Effector memory CD8-positive, alpha-beta T cell (primary cell): ENCODE results near the gene ISX.
"Not testable (repeated sequence)": the region's sequence is repeated elsewhere in the genome, so short reads cannot be mapped to it uniquely, and the experiment has no call there.

ENCODE experiments used
- ATAC-seq: fragments of 150-1000 bp; cut with Tn5 transposase; replicated peaks from 2 replicates; pipeline ENCODE4 v1.10.0; 2021; ENCODE audit warnings: mild to moderate bottlenecking, moderate library complexity
- DNase-seq, 3 experiments: peaks; one replicate each; pipeline ENCODE4 v3.0.0; 2021
- H3K27ac Mint-ChIP-seq, 2 donors: one replicate each; pipeline ENCODE4 v1.8.0; 2022; ENCODE audit warnings: mild to moderate bottlenecking in 2 of 2, mixed read lengths in 2 of 2, moderate library complexity in 2 of 2
- H3K27me3 Mint-ChIP-seq, 2 donors: one replicate each; pipeline ENCODE4 v1.8.0; 2022; ENCODE audit warnings: mixed read lengths in 2 of 2
- H3K36me3 Mint-ChIP-seq: one replicate; pipeline ENCODE4 v1.8.0; 2022; ENCODE audit warnings: mild to moderate bottlenecking, moderate library complexity, mixed read lengths; ENCODE audit not compliant: insufficient read depth
- H3K4me1 Mint-ChIP-seq, 2 donors: one replicate each; pipeline ENCODE4 v1.8.0; 2022; ENCODE audit warnings: low read depth in 2 of 2, mixed read lengths in 2 of 2
- H3K4me3 Mint-ChIP-seq, 2 donors: one replicate each; pipeline ENCODE4 v1.8.0; 2022; ENCODE audit warnings: mild to moderate bottlenecking in 2 of 2, mixed read lengths in 2 of 2, moderate library complexity in 2 of 2
- H3K9me3 Mint-ChIP-seq, 2 donors: one replicate each; pipeline ENCODE4 v1.8.0; 2022; ENCODE audit warnings: mixed read lengths in 2 of 2
- total RNA-seq, 9 experiments: gene quantifications; one replicate each; lab custom pipeline; 2026; lab: John Stamatoyannopoulos, UW

Gene ISX
- total RNA-seq = 0 reads per million in 9 experiments

DNA sequence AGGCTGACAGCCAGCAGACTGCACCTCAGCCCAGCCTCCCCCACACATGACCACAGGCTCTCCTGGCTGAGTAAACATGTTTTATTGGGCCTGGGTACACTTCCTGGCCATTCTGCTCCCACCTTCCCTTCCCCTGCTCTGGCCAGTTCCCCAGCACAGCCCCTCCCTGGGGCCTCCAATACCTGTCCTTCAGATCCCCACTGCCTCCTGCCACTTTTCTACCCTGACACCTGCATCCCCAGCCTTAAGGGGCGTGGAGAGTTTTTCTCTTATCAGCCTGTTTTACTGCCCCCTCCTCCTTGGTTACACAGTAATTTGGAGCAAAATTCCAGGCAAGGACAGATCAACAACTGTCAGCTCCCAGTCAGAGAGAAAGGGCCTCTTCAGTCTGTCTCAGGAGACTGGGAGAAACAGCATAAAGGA, at the start of gene ISX:
TSS of gene ISX (plus strand) at position 363 of the 423 bp plus-strand sequence. CDS start 930 bp downstream, outside the sequence.
- H3K4me3 Mint-ChIP-seq = no peak within 1 kb of the TSS
- H3K9me3 Mint-ChIP-seq = no peaks in the 10 kb centered on the region
- no peak for DNase-seq
- H3K27ac Mint-ChIP-seq = no peak within 1 kb of the TSS
- ATAC-seq = no peak
- H3K4me1 Mint-ChIP-seq = no peaks in the 10 kb centered on the region
- H3K27me3 Mint-ChIP-seq = peaks cover 8 to 43% of the 10 kb centered on the region in 2 donors
- H3K36me3 Mint-ChIP-seq = no peaks in the 10 kb centered on the region

DNA sequence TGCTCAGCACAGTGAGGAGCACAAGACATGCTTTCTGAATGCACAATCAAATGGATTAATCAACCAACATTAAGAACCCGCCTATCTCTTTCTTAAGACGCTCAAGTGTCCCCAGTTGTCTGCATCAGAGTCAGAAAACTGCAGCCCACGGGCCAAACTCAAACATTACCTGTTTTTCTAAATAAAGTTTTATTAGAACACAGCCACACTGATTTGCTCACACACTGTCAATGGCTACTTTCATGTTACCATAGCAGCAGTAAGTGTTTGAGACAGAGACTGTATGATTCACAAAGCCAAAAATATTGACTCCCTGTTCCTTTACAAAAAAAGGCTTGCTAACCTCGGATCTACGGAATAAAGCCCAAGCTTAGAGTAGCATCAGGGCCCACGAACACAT, 49.0 kb upstream of the ISX start:
- H3K4me3 Mint-ChIP-seq = no peak overlapping the region
- no peaks in the 10 kb centered on the region for H3K36me3 Mint-ChIP-seq
- ATAC-seq (no peak), DNase-seq (no peak)
- peaks cover 0 to 1% of the 10 kb centered on the region in 2 donors for H3K4me1 Mint-ChIP-seq
- no peak overlapping the region for H3K27ac Mint-ChIP-seq
- peaks cover 8 to 63% of the 10 kb centered on the region in 2 donors for H3K27me3 Mint-ChIP-seq
- H3K9me3 Mint-ChIP-seq = no peaks in the 10 kb centered on the region

DNA sequence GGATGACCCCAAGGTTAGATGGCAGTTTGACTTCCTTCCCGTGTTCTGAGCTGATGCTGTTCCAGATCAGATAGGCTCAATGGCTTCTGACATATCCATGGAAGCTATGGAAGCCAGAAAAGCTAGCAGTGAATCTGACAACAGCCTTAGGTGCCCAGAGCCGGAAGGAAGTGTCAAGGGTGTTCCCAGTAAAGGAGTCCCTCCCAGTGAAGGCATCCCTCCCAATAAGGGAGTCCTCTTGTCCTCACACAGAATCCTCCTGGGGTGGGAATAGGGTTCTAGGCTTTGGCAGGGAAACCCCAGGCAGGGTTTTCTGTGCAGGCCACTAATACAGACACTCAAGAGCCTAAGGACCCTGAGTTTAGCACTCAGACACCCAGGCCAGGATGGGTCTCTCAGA, 47.0 kb upstream of the ISX start:
- H3K27me3 Mint-ChIP-seq = peaks cover 8 to 84% of the 10 kb centered on the region in 2 donors
- ATAC-seq (no peak), DNase-seq (no peak)
- no peak overlapping the region for H3K27ac Mint-ChIP-seq
- no peaks in the 10 kb centered on the region for H3K9me3 Mint-ChIP-seq
- H3K4me1 Mint-ChIP-seq = peaks cover 0 to 1% of the 10 kb centered on the region in 2 donors
- H3K4me3 Mint-ChIP-seq = no peak overlapping the region
- no peaks in the 10 kb centered on the region for H3K36me3 Mint-ChIP-seq

DNA sequence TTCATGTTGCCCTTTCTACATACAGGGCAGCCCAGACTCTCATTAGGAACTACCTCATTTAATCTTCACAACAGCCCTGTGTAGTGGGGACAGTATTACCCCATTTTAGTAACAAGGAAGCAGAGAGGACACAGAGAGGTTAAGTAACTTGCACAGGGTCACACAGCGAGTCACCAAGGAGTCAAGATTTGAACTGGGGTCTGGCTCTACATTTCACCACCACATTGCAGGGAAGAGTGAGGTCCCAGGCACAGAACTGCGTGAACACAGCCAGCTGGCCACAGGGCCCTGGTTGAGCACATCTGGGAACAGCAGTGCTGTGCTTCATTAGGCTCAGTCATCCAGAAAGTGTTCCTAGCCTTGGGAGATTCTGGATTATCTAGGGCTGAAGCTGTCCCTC, 45.4 kb upstream of the ISX start:
- H3K27ac Mint-ChIP-seq = no peak overlapping the region
- DNase-seq (no peak), ATAC-seq (no peak)
- no peaks in the 10 kb centered on the region for H3K4me1 Mint-ChIP-seq
- H3K27me3 Mint-ChIP-seq = peaks cover 8 to 77% of the 10 kb centered on the region in 2 donors
- H3K4me3 Mint-ChIP-seq = no peak overlapping the region
- no peaks in the 10 kb centered on the region for H3K36me3 Mint-ChIP-seq
- no peaks in the 10 kb centered on the region for H3K9me3 Mint-ChIP-seq

DNA sequence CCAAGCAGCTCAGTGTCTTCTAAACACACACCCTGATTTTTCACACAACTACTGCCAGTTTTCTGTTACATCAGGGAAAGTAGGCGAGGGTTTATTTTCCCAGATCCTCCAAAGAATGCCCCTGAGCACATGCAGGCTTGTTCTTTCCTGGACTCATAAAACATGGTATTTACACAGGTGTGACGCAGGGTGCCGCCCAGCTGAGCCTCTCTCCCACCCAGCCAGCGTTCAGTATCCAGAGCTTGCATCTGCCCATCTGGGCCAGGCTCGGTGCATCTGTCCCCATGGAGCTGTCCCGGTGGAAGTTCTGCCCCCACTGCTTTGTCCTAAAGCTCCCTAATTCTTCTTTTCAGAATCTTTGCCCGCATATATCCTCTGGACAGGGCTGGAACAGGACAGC, 44.8 kb upstream of the ISX start:
- DNase-seq (no peak), ATAC-seq (no peak)
- H3K27me3 Mint-ChIP-seq = peaks cover 8 to 81% of the 10 kb centered on the region in 2 donors
- no peak overlapping the region for H3K4me3 Mint-ChIP-seq
- H3K36me3 Mint-ChIP-seq = no peaks in the 10 kb centered on the region
- H3K27ac Mint-ChIP-seq = no peak overlapping the region
- no peaks in the 10 kb centered on the region for H3K4me1 Mint-ChIP-seq
- no peaks in the 10 kb centered on the region for H3K9me3 Mint-ChIP-seq

DNA sequence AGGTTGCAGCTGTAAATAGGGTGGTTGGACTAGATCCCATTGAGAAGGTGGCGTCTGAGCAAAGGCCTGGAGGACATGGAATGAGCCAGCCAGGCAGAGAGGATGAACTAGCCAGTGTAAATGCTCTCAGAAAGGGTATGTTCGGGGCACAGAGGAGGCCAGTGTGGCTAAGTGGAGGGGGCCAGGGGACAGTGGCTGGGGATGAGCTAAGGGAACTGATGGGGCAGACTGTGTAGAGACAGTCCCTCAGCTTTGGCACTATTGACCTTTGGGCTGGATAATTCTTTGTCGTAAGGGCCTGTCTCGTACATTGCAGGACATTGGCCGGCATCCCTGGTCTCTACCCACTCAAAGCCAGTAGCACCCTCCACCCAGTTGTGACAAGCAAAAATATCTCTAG, 43.7 kb upstream of the ISX start:
- DNase-seq = no peak
- no peak overlapping the region for H3K27ac Mint-ChIP-seq
- no peaks in the 10 kb centered on the region for H3K9me3 Mint-ChIP-seq
- H3K36me3 Mint-ChIP-seq = no peaks in the 10 kb centered on the region
- ATAC-seq = no peak
- H3K4me1 Mint-ChIP-seq = no peaks in the 10 kb centered on the region
- peaks cover 8 to 81% of the 10 kb centered on the region in 2 donors for H3K27me3 Mint-ChIP-seq
- no peak overlapping the region for H3K4me3 Mint-ChIP-seq

DNA sequence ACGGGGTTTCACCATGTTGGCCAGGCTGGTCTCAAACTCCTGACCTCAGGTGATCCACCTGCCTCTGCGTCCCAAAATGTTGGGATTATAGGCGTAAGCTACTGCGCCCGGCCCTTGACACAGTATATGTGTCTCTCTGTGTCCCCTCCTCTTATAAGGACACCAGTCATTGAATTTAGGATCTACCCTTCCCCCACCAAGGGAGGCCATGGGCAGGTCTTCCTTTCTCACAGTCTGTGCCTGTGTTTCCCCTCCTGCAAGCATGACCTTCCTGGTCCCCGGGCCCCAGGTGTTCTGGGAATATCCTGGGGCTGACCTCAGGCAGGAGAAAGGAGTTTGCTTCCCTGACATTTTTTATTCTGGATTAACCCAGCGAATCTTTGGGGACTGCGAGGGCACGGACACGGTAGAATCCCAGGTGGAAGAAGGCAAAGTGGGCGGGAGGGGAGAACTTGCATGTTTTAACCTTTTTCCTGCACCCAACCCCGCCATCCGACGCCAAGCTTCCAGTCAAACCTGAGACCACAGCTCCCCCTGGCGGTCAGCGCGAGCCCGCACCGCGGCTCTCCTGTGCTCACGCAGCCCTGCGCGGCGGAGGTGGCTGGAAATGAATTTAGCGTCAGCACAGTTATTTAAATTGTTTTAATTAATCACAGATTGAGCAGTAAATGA, 42.1 kb upstream of the ISX start:
- ATAC-seq = no peak
- Mint-ChIP-seq H3K9me3 (no peaks in the 10 kb centered on the region), H3K4me3 (no peak overlapping the region), H3K27ac (no peak overlapping the region), H3K36me3 (no peaks in the 10 kb centered on the region), H3K4me1 (no peaks in the 10 kb centered on the region), H3K27me3 (peaks cover 23 to 72% of the 10 kb centered on the region in 2 donors)
- peak in 2 of 3 experiments; percentile 1 to 5 for DNase-seq

DNA sequence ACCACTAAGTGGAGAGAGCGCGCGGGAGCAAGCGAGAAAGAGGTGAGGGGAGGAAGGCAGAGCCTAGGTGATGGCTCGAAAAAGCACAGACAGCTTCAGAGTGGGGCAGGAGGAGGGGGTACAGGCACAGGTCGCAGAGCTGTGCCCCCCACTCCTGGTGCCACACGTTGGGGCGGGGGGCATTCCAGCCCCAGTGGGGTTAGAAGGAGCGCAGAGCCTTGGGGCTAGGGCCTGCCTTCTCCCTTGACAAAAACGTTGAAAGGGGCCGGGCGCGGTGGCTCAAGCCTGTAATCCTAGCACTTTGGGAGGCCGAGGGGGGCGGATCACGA, 41.6 kb upstream of the ISX start:
- H3K36me3 Mint-ChIP-seq = no peaks in the 10 kb centered on the region
- H3K27me3 Mint-ChIP-seq = peaks cover 26 to 72% of the 10 kb centered on the region in 2 donors
- no peak for ATAC-seq
- H3K4me1 Mint-ChIP-seq = no peaks in the 10 kb centered on the region
- no peak overlapping the region for H3K27ac Mint-ChIP-seq
- DNase-seq = no peak
- no peaks in the 10 kb centered on the region for H3K9me3 Mint-ChIP-seq
- H3K4me3 Mint-ChIP-seq = no peak overlapping the region

DNA sequence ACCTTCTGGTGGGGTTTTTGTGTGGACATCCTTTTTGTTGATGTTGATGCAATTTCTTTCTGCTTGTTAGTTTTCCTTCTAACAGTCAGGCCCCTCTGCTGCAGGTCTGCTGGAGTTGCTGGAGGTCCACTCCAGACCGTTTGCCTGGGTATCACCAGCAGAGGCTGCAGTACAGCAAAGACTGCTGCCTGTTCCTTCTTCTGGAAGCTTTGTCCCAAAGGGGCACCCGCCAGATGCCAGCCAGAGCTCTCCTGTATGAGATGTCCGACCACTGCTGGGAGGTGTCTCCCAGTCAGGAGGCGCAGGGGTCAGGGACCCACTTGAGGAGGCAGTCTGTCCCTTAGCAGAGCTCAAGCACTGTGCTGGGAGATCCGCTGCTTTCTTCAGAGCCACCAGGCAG, 35.8 kb upstream of the ISX start:
- not testable (repeated sequence) for H3K4me1 Mint-ChIP-seq, H3K27ac Mint-ChIP-seq, DNase-seq, H3K9me3 Mint-ChIP-seq, H3K4me3 Mint-ChIP-seq, ATAC-seq, H3K36me3 Mint-ChIP-seq
- H3K27me3 Mint-ChIP-seq = peaks cover 33 to 42% of the 10 kb centered on the region in 2 donors

DNA sequence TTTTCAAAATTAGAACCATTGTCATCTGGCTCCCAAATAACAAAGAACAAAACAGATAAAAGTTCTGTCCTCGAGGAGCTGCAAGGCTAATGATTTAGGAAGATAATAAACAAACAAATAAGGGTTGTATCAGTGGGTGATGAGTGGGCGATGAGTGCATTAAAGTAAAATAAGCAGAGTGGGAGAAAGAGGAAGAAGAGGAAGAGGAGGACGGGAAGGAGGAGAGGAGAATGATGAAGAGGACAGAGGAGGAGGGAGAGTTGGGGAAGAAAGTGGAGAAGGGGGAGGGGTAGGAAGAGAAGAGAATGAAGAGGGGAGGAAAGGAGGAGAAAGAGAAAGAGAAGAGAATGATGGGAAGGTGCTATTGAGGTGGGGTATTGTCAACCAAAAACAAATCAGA, 33.4 kb upstream of the ISX start:
- no peak overlapping the region for H3K4me3 Mint-ChIP-seq
- H3K36me3 Mint-ChIP-seq = no peaks in the 10 kb centered on the region
- DNase-seq (no peak), ATAC-seq (no peak)
- H3K27me3 Mint-ChIP-seq = peaks cover 27 to 34% of the 10 kb centered on the region in 2 donors
- no peak overlapping the region for H3K27ac Mint-ChIP-seq
- no peaks in the 10 kb centered on the region for H3K4me1 Mint-ChIP-seq
- no peaks in the 10 kb centered on the region for H3K9me3 Mint-ChIP-seq

DNA sequence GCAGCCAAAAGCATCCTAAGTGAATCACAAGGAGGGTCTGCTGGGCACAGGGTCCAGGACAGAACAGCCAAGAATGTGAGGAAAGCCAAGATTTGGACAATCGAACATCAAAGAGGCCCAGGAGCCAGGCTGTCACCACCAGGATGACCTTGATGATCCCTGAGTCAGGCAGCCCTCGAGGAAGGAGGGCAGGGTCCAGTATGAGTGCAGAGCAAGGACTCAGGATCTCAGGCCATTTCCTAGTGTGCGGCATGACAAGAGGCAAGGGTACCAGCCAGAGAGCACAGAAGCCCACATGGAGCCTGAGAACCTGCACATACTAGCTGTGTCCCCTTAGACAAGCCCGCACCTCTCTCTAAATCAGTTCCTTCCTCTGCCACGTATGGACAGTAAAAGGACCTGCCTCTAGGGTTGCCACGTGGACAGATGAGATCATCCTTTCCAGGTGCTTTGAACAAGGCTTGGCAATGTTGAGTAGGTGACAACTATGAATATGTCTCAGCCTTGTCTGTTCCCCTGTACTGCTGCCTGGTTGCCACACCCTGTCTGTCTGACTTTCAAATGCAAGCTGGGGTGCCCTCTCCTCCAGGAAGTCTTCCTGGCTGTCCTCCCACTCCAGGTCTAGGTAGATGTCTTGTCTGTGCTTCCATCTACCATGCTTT, 32.2 kb upstream of the ISX start:
- Mint-ChIP-seq H3K36me3 (no peaks in the 10 kb centered on the region), H3K9me3 (no peaks in the 10 kb centered on the region), H3K4me3 (no peak overlapping the region), H3K27ac (no peak overlapping the region), H3K27me3 (peaks cover 21 to 26% of the 10 kb centered on the region in 2 donors), H3K4me1 (no peaks in the 10 kb centered on the region)
- DNase-seq (no peak), ATAC-seq (no peak)

DNA sequence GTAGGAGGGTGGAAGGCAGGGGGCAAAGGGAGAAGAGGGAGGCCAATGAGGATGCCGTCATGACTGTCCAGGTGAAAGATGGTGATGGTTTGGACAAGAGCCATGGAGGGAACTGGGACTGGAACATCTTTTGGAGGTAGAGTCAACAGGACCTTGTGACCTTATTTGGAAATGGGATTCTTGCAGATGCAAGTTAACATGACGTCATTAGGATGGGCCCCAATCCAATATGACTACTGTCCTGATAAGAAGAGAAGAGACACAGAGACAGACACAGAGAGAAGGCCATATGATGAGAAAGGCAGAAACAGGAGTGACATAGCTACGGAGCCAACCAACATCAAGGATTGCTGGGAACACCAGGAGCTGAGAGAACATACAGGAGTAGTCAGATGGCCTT, 31.0 kb upstream of the ISX start:
- Mint-ChIP-seq H3K4me1 (no peaks in the 10 kb centered on the region), H3K4me3 (no peak overlapping the region)
- ATAC-seq = no peak

DNA sequence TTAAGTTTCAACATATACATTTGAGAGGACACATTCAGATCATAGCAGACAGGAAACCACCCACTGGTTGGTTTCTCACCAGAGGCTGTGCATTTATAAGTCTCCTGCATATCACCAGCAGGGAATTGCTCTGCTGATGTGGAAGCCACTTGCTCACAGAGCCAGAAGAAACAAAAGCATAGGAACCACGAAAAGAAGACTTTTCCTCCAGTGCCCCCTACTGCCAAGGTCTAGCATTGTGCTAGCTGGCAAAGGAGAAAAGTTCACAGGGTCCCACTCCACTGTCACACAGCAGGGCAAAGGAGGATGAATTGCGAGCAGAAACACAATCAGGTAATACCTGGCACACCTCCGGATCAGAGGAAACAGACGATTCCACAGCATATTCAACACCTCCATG, 28.9 kb upstream of the ISX start:
- Mint-ChIP-seq H3K27me3 (peaks cover 12 to 16% of the 10 kb centered on the region in 2 donors), H3K36me3 (no peaks in the 10 kb centered on the region), H3K27ac (no peak overlapping the region), H3K4me3 (no peak overlapping the region), H3K4me1 (no peaks in the 10 kb centered on the region), H3K9me3 (no peaks in the 10 kb centered on the region)
- no peak for DNase-seq
- ATAC-seq = no peak

More for the DNA sequence above, 31.0 kb upstream of the ISX start:
- Mint-ChIP-seq H3K36me3 (no peaks in the 10 kb centered on the region), H3K27me3 (peaks cover 13 to 16% of the 10 kb centered on the region in 2 donors), H3K9me3 (no peaks in the 10 kb centered on the region), H3K27ac (no peak overlapping the region)
- DNase-seq = no peak

DNA sequence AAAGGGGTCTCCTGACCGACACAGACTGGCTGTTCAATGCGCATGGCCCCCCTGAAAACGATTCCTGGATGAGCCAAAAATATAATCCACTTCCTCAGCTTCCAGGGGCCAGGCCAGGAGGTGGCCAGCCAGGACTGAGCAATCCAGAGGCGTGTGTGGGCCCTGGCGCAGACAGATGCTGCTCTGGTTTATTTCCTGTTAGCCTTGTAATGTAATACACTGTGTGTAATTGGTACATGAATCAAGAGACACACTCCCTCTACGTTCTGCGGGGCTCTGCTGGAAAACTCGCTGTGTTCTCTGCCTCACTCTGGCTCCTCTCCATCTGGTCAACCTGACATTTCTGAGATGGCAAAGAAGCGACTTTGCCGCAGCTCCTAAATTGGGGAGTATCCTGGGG, 26.3 kb upstream of the ISX start:
- DNase-seq (no peak), ATAC-seq (no peak)
- Mint-ChIP-seq H3K9me3 (no peaks in the 10 kb centered on the region), H3K36me3 (no peaks in the 10 kb centered on the region), H3K27me3 (peaks cover 19 to 24% of the 10 kb centered on the region in 2 donors), H3K4me3 (no peak overlapping the region), H3K27ac (no peak overlapping the region), H3K4me1 (no peaks in the 10 kb centered on the region)
